IMR-90 (cell line): ENCODE measurements around the gene CFAP119. TPM values are rescaled to one million over a fixed set of nuclear protein-coding genes. Genes with fewer than 3 reads are reported as not detected.

Experiments
- ATAC-seq: fragments of 200-7000 bp; cut with Tn5 transposase; 2 replicates; pipeline ENCODE4 v1.9.1; 2020; ENCODE audit warnings: low read depth, mild to moderate bottlenecking, moderate library complexity
- BruUV-seq: library from RNA; stranded (reverse); fragments of 400-500 nt; replicated peaks from 2 replicates; lab custom pipeline; 2021; lab: Mats Ljungman, UMichigan
- CTCF ChIA-PET: fragments of 300-600 bp; formaldehyde crosslinking; extraction: SDS; loops from one replicate; lab custom pipeline; 2021; ENCODE audit warnings: antibody characterized with exemption; lab: Yijun Ruan, JAX
- POLR2A ChIA-PET: fragments of 300-600 bp; sonication (Branson Sonifier 250); formaldehyde crosslinking; loops from one replicate; lab custom pipeline; 2022; ENCODE audit warnings: antibody characterized with exemption; ENCODE audit not compliant: unreplicated experiment; lab: Charles Lee
- DNase-seq: peaks from one replicate; pipeline ENCODE4 v3.0.0; 2013
- H2AFZ ChIP-seq: replicated peaks from 2 replicates; pipeline ENCODE3; 2013; ENCODE audit warnings: low read length, mild to moderate bottlenecking; ENCODE audit not compliant: poor library complexity
- H2AK5ac ChIP-seq: 2 replicates; pipeline ENCODE4 v1.6.1; 2013; ENCODE audit warnings: low read depth, low read length, inconsistent platforms
- H2AK9ac ChIP-seq: replicated peaks from 2 replicates; pipeline ENCODE3; 2013; ENCODE audit warnings: mild to moderate bottlenecking, low read depth, low read length, moderate library complexity; ENCODE audit not compliant: poor library complexity
- H2BK120ac ChIP-seq: 2 replicates; pipeline ENCODE4 v1.6.1; 2013; ENCODE audit warnings: low read depth, low read length, inconsistent platforms
- H2BK15ac ChIP-seq: 3 replicates; pipeline ENCODE4 v1.6.1; 2013; ENCODE audit warnings: low read depth, low read length, inconsistent platforms
- H2BK20ac ChIP-seq: 2 replicates; pipeline ENCODE4 v1.6.1; 2013; ENCODE audit warnings: low read depth, mild to moderate bottlenecking, inconsistent platforms, low read length, moderate library complexity
- H2BK5ac ChIP-seq: 2 replicates; pipeline ENCODE4 v1.6.1; 2013; ENCODE audit warnings: mild to moderate bottlenecking, low read depth, low read length, inconsistent platforms; ENCODE audit not compliant: poor library complexity, severe bottlenecking
- H3K14ac ChIP-seq: replicated peaks from 2 replicates; pipeline ENCODE4 v1.6.1; 2013; ENCODE audit warnings: low read depth, low read length, inconsistent platforms
- H3K18ac ChIP-seq: 2 replicates; pipeline ENCODE4 v1.6.1; 2013; ENCODE audit warnings: low read depth, low read length, control low read depth
- H3K23ac ChIP-seq: 2 replicates; pipeline ENCODE4 v1.6.1; 2013; ENCODE audit warnings: low read depth, low read length, inconsistent platforms
- H3K27ac ChIP-seq: 2 replicates; pipeline ENCODE4 v1.5.1; 2013; ENCODE audit warnings: mild to moderate bottlenecking, control low read depth, low read length; ENCODE audit not compliant: insufficient read depth
- H3K27me3 ChIP-seq: 2 replicates; pipeline ENCODE4 v1.6.1; 2013; ENCODE audit warnings: low read length; ENCODE audit not compliant: control insufficient read depth, insufficient read depth
- H3K36me3 ChIP-seq: 2 replicates; pipeline ENCODE4 v1.6.1; 2013; ENCODE audit warnings: low read length, mixed read lengths; ENCODE audit not compliant: control insufficient read depth, insufficient read depth
- H3K4ac ChIP-seq: 2 replicates; pipeline ENCODE4 v1.6.1; 2013; ENCODE audit warnings: low read depth, low read length, inconsistent platforms
- H3K4me1 ChIP-seq: 2 replicates; pipeline ENCODE4 v1.6.1; 2013; ENCODE audit warnings: low read length, mixed read lengths; ENCODE audit not compliant: control insufficient read depth, insufficient read depth
- H3K4me2 ChIP-seq: 2 replicates; pipeline ENCODE4 v1.6.1; 2013; ENCODE audit warnings: low read depth, mild to moderate bottlenecking, control low read depth, low read length, moderate library complexity
- H3K4me3 ChIP-seq: 2 replicates; pipeline ENCODE4 v1.5.1; 2013; ENCODE audit warnings: low read depth, mild to moderate bottlenecking, control low read depth, low read length, moderate library complexity; ENCODE audit not compliant: insufficient read depth
- H3K56ac ChIP-seq: 2 replicates; pipeline ENCODE4 v1.6.1; 2013; ENCODE audit warnings: low read length, inconsistent platforms; ENCODE audit not compliant: insufficient read depth; ENCODE audit errors: extremely low read depth
- H3K79me1 ChIP-seq, 2 experiments: 2 replicates each; pipeline ENCODE4 v1.6.1; 2013; ENCODE audit warnings: low read length in 2 of 2, inconsistent platforms in 1 of 2, low read depth in 1 of 2
- H3K9ac ChIP-seq: 2 replicates; pipeline ENCODE4 v1.6.1; 2013; ENCODE audit warnings: low read depth, low read length, control low read depth
- H3K9me1 ChIP-seq: 2 replicates; pipeline ENCODE4 v1.6.1; 2013; ENCODE audit warnings: low read length, inconsistent platforms; ENCODE audit not compliant: insufficient read depth
- H3K9me3 ChIP-seq: 2 replicates; pipeline ENCODE4 v1.6.1; 2013; ENCODE audit warnings: low read length; ENCODE audit not compliant: control insufficient read depth, insufficient read depth
- H4K20me1 ChIP-seq: 2 replicates; pipeline ENCODE4 v1.6.1; 2013; ENCODE audit warnings: low read length, inconsistent platforms; ENCODE audit not compliant: insufficient read depth
- H4K5ac ChIP-seq: 2 replicates; pipeline ENCODE4 v1.6.1; 2013; ENCODE audit warnings: mild to moderate bottlenecking, low read depth, low read length, control low read depth
- H4K8ac ChIP-seq, 2 experiments: 2 replicates each; pipeline ENCODE4 v1.6.1; 2013; ENCODE audit warnings: low read depth in 2 of 2, low read length in 2 of 2, control low read depth in 1 of 2, inconsistent platforms in 1 of 2
- H4K91ac ChIP-seq: 2 replicates; pipeline ENCODE4 v1.6.1; 2013; ENCODE audit warnings: low read depth, low read length, inconsistent platforms; ENCODE audit not compliant: insufficient read depth
- CEBPB ChIP-seq: IDR thresholded peaks from 2 replicates; pipeline ENCODE4 v1.6.1; 2012; ENCODE audit warnings: low read depth, low read length, improper control_type of control experiment
- CHD1 ChIP-seq: IDR thresholded peaks from 2 replicates; pipeline ENCODE4 v1.6.1; 2012; ENCODE audit warnings: low read depth, low read length, improper control_type of control experiment
- FOS ChIP-seq: fragments of 150-350 bp; IDR thresholded peaks from 2 replicates; pipeline ENCODE4 v1.6.1; 2016; ENCODE audit warnings: low read depth, low read length
- MAFK ChIP-seq: IDR thresholded peaks from 2 replicates; pipeline ENCODE4 v1.6.1; 2012; ENCODE audit warnings: low read depth, low read length, improper control_type of control experiment
- MAZ ChIP-seq: IDR thresholded peaks from 2 replicates; pipeline ENCODE4 v1.6.1; 2012; ENCODE audit warnings: low read depth, mild to moderate bottlenecking, low read length, improper control_type of control experiment, moderate library complexity, borderline replicate concordance
- MXI1 ChIP-seq: IDR thresholded peaks from 2 replicates; pipeline ENCODE4 v1.6.1; 2012; ENCODE audit warnings: low read depth, mild to moderate bottlenecking, low read length, moderate library complexity, borderline replicate concordance
- NFE2L2 ChIP-seq: fragments of 150-350 bp; IDR thresholded peaks from 2 replicates; pipeline ENCODE4 v1.6.1; 2016; ENCODE audit warnings: low read depth, mild to moderate bottlenecking, low read length
- RAD21 ChIP-seq: IDR thresholded peaks from 2 replicates; pipeline ENCODE4 v1.6.1; 2012; ENCODE audit warnings: low read length, improper control_type of control experiment
- SMC3 ChIP-seq: fragments of 150-350 bp; IDR thresholded peaks from 2 replicates; pipeline ENCODE4 v1.6.1; 2016; ENCODE audit warnings: low read depth, mild to moderate bottlenecking, antibody characterized with exemption, low read length, moderate library complexity
- WGBS, 2 experiments: methylation state at CpG; one replicate each; pipeline versions ENCODE4 v1.1.5 to v1.1.7; 2013; ENCODE audit warnings: missing lambda C conversion rate in 2 of 2; ENCODE audit not compliant: insufficient read length in 1 of 2; ENCODE audit errors: extremely low coverage in 2 of 2; 5-methylcytosine and 5-hydroxymethylcytosine counted together
- dilution Hi-C: fragments of 300-500 bp; cut with HindIII; formaldehyde crosslinking; loops from one replicate; pipeline ENCODE4 v1.14.3; 2018; ENCODE audit warnings: low sequenced_read_pairs; ENCODE audit not compliant: unreplicated experiment
- in situ Hi-C: fragments of 300-500 bp; cut with MboI; formaldehyde crosslinking; loops from 3 replicates; pipeline ENCODE4 v1.14.3; 2019; ENCODE audit warnings: low sequenced_read_pairs, inconsistent platforms, mixed read lengths
- intact Hi-C: fragments of 100-400 bp; cut with micrococcal nuclease; formaldehyde crosslinking; loops from 2 replicates; pipeline ENCODE4 v1.10.0; 2022
- polyA plus RNA-seq, 3 experiments: library from polyadenylated mRNA; depleted of rRNA; stranded (reverse); fragments of >200 nt; gene quantifications; 2 replicates each; pipeline ENCODE4 v1.2.3, GENCODE V29; 2012; ENCODE audit warnings: low replicate concordance in 1 of 3
- total RNA-seq: library from RNA; depleted of rRNA; stranded (reverse); fragments of >200 nt; gene quantifications from 2 replicates; pipeline ENCODE4 v1.2.3, GENCODE V29; 2012

The CFAP119 gene
- total and polyA plus RNA-seq, 2 of the 4 experiments (the other 2 are of a cell fraction) = 0.90 to 7.6 TPM

DNA sequence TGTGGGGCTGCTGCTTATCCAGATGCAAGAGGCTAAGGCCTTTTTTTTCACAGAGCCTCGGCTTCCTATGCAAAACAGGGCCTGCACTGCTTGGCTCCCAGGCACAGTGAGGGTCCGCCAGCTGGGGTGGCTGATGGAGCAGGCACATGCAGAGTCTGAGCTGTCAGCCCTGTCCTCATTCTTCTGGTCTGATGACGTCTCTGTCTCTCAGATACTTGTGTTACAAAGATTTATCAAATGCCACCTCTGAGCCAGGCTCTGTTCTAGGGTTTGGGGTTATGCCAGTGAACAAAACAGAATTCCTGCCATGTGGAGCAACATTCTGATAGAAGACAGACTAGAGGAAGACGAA, 5.0 kb upstream of the CFAP119 start:
- H4K91ac ChIP-seq = no peak overlapping the region

More for the DNA sequence above, 5.0 kb upstream of the CFAP119 start:
- Histone ChIP-seq H2BK20ac (no peak overlapping the region), H4K8ac (no peak overlapping the region), H2BK15ac (no peak overlapping the region), H2AK5ac (no peak overlapping the region), H2AFZ (no peak overlapping the region), H3K4me3 (no peak overlapping the region), H2BK5ac (no peak overlapping the region), H3K27me3 (no peaks in the 10 kb centered on the region), H3K4ac (no peak overlapping the region), H3K18ac (no peak overlapping the region), H3K9me1 (no peaks in the 10 kb centered on the region), H3K9me3 (no peaks in the 10 kb centered on the region), H3K4me1 (peaks cover 7% of the 10 kb centered on the region), H4K20me1 (peaks cover 18% of the 10 kb centered on the region), H3K9ac (no peak overlapping the region), H3K4me2 (no peak overlapping the region), H3K14ac (no peak overlapping the region), H3K23ac (no peak overlapping the region), H2BK120ac (no peak overlapping the region), H3K36me3 (peaks cover 70% of the 10 kb centered on the region), H2AK9ac (peak overlapping the region; percentile 19), H3K79me1 (peaks cover 24 to 66% of the 10 kb centered on the region in 2 experiments), H3K27ac (no peak overlapping the region), H3K56ac (no peak overlapping the region), H4K5ac (no peak overlapping the region)
- ChIA-PET CTCF (no interaction called here), POLR2A (no interaction called here)
- intact Hi-C loops (no loop called here), dilution Hi-C loops (no loop called here), in situ Hi-C loops (no loop called here)
- no peak for ATAC-seq
- no peak for DNase-seq
- TF ChIP-seq MAZ (no peak), CEBPB (no peak), FOS (no peak), NFE2L2 (no peak), MXI1 (no peak), MAFK (no peak), CHD1 (no peak), SMC3 (no peak), RAD21 (no peak)
- 70% methylated on average over 2 of the region's 4 CpGs; no CpG with 5 or more reads in 1 of the 2 experiments for WGBS, 2 experiments
- no TSS peak for BruUV-seq
